H1 (cell line): ENCODE data around the gene MBD4. TPM values are rescaled to one million over a fixed set of nuclear protein-coding genes. Genes with fewer than 3 reads are reported as not detected.

Experiments
- CTCF ChIA-PET: fragments of 300-600 bp; sonication (Branson Sonifier 250); formaldehyde crosslinking; loops from one replicate; lab custom pipeline; 2021; ENCODE audit not compliant: partially characterized antibody; lab: Charles Lee
- POLR2A ChIA-PET: fragments of 300-600 bp; sonication (Branson Sonifier 250); formaldehyde crosslinking; loops from one replicate; lab custom pipeline; 2021; ENCODE audit warnings: inconsistent platforms; ENCODE audit not compliant: partially characterized antibody; lab: Charles Lee
- DNase-seq, 2 experiments: peaks; one replicate each; pipeline versions ENCODE4 v3.0.0 to v3.0.0-alpha.2; 2010 to 2022; ENCODE audit warnings: low spot score in 2 of 2, low read depth in 1 of 2, mixed read lengths in 1 of 2
- FAIRE-seq: peaks from 2 replicates; lab custom pipeline; 2011; peaks lifted over from hg19 to GRCh38; lab: Jason Lieb, UNC
- H2AFZ ChIP-seq: 2 replicates; pipeline ENCODE4 v1.8.1; 2012; ENCODE audit warnings: low read length, inconsistent platforms
- H2AK5ac ChIP-seq: 2 replicates; pipeline ENCODE4 v1.6.1; 2013; ENCODE audit warnings: low read depth, low read length
- H2BK120ac ChIP-seq: replicated peaks from 2 replicates; pipeline ENCODE3; 2013; ENCODE audit warnings: low read depth, low read length, inconsistent platforms
- H2BK12ac ChIP-seq: 2 replicates; pipeline ENCODE4 v1.6.1; 2013; ENCODE audit warnings: low read depth, low read length
- H2BK15ac ChIP-seq: 2 replicates; pipeline ENCODE4 v1.6.1; 2013; ENCODE audit warnings: low read length
- H2BK20ac ChIP-seq: 2 replicates; pipeline ENCODE4 v1.6.1; 2013; ENCODE audit warnings: low read length
- H2BK5ac ChIP-seq: 2 replicates; pipeline ENCODE4 v1.6.1; 2013; ENCODE audit warnings: low read depth, low read length
- H3K14ac ChIP-seq: 2 replicates; pipeline ENCODE4 v1.6.1; 2013; ENCODE audit warnings: inconsistent platforms; ENCODE audit not compliant: insufficient read length
- H3K18ac ChIP-seq: 2 replicates; pipeline ENCODE4 v1.6.1; 2013; ENCODE audit warnings: low read length; ENCODE audit errors: extremely low read depth
- H3K23ac ChIP-seq: 2 replicates; pipeline ENCODE4 v1.6.1; 2013; ENCODE audit warnings: inconsistent platforms; ENCODE audit not compliant: insufficient read length
- H3K23me2 ChIP-seq: 2 replicates; pipeline ENCODE4 v1.6.1; 2013; ENCODE audit warnings: low read depth, low read length
- H3K27ac ChIP-seq: 2 replicates; pipeline ENCODE4 v1.6.1; 2011; ENCODE audit warnings: low read depth, low read length, inconsistent platforms
- H3K27me3 ChIP-seq, 4 experiments: replicated peaks in 1 of 4; 1 replicate in 1 of 4; 2 replicates in 3 of 4; pipeline versions ENCODE4 v1.6.1 to v1.8.1; 2011 to 2013; ENCODE audit warnings: low read length in 3 of 4, mild to moderate bottlenecking in 3 of 4, inconsistent platforms in 2 of 4, mixed read lengths in 2 of 4, moderate library complexity in 1 of 4; ENCODE audit not compliant: control insufficient read depth in 3 of 4, insufficient read depth in 3 of 4; ENCODE audit errors: extremely low read depth in 1 of 4
- H3K36me3 ChIP-seq, 4 experiments: 2 replicates each; pipeline versions ENCODE4 v1.6.1 to v1.8.1; 2011 to 2013; ENCODE audit warnings: mild to moderate bottlenecking in 4 of 4, low read length in 3 of 4, moderate library complexity in 2 of 4, control low read depth in 1 of 4, inconsistent platforms in 1 of 4; ENCODE audit not compliant: insufficient read depth in 4 of 4, control insufficient read depth in 2 of 4
- H3K4ac ChIP-seq: replicated peaks from 2 replicates; pipeline ENCODE3; 2013; ENCODE audit warnings: low read length, low read depth, mixed read lengths, inconsistent platforms; ENCODE audit not compliant: insufficient read length
- H3K4me1 ChIP-seq, 4 experiments: replicated peaks in 1 of 4; 1 replicate in 1 of 4; 2 replicates in 3 of 4; pipeline versions ENCODE4 v1.6.1 to v1.8.1; 2011 to 2013; ENCODE audit warnings: low read length in 3 of 4, inconsistent platforms in 2 of 4, mixed read lengths in 1 of 4; ENCODE audit not compliant: insufficient read depth in 4 of 4, control insufficient read depth in 3 of 4
- H3K4me2 ChIP-seq, 2 experiments: 2 replicates each; pipeline versions ENCODE4 v1.6.1 to v1.8.1; 2011 to 2013; ENCODE audit warnings: low read depth in 2 of 2, low read length in 2 of 2, control low read depth in 1 of 2, inconsistent platforms in 1 of 2, mild to moderate bottlenecking in 1 of 2; ENCODE audit not compliant: insufficient read depth in 1 of 2
- H3K4me3 ChIP-seq, 4 experiments: fragments of 200-600, 300-600 bp in 1 of 4; sonication (generic), shearing (Covaris generic), sonication (Bioruptor Twin) in 1 of 4; 2 replicates each; pipeline versions ENCODE4 v1.5.1 to v1.8.1; 2011 to 2016; ENCODE audit warnings: low read length in 4 of 4, low read depth in 3 of 4, control low read depth in 2 of 4, inconsistent platforms in 2 of 4, mild to moderate bottlenecking in 2 of 4, mixed read lengths in 1 of 4, moderate library complexity in 1 of 4; ENCODE audit not compliant: insufficient read depth in 2 of 4; ENCODE audit errors: extremely low read depth in 1 of 4
- H3K56ac ChIP-seq: replicated peaks from 2 replicates; pipeline ENCODE3; 2013; ENCODE audit warnings: low read depth, mild to moderate bottlenecking, mixed read lengths, low read length, inconsistent platforms; ENCODE audit not compliant: insufficient read length
- H3K79me1 ChIP-seq: 2 replicates; pipeline ENCODE4 v1.6.1; 2013; ENCODE audit warnings: low read depth, low read length, control low read depth
- H3K79me2 ChIP-seq, 2 experiments: 2 replicates each; pipeline versions ENCODE4 v1.6.1 to v1.8.1; 2012 to 2013; ENCODE audit warnings: low read length in 2 of 2, mild to moderate bottlenecking in 2 of 2, inconsistent platforms in 1 of 2; ENCODE audit not compliant: insufficient read depth in 2 of 2, control insufficient read depth in 1 of 2
- H3K9ac ChIP-seq, 4 experiments: replicated peaks in 1 of 4; 1 replicate in 1 of 4; 2 replicates in 3 of 4; pipeline versions ENCODE4 v1.6.1 to v1.8.1; 2011 to 2013; ENCODE audit warnings: low read depth in 3 of 4, low read length in 3 of 4, control low read depth in 2 of 4, mild to moderate bottlenecking in 2 of 4, moderate library complexity in 2 of 4, inconsistent platforms in 1 of 4; ENCODE audit errors: extremely low read depth in 1 of 4
- H3K9me3 ChIP-seq, 2 experiments: 2 replicates each; pipeline versions ENCODE4 v1.6.1 to v1.8.1; 2012 to 2013; ENCODE audit warnings: mild to moderate bottlenecking in 2 of 2, moderate library complexity in 2 of 2, control low read depth in 1 of 2, inconsistent platforms in 1 of 2, low read depth in 1 of 2, low read length in 1 of 2, mixed read lengths in 1 of 2; ENCODE audit not compliant: insufficient read depth in 2 of 2
- H4K20me1 ChIP-seq, 2 experiments: replicated peaks in 1 of 2; 2 replicates each; pipeline versions ENCODE3 to v1.8.1; 2011 to 2013; ENCODE audit warnings: inconsistent platforms in 2 of 2, low read length in 2 of 2, mild to moderate bottlenecking in 1 of 2; ENCODE audit not compliant: insufficient read depth in 2 of 2, control insufficient read depth in 1 of 2
- H4K5ac ChIP-seq: 2 replicates; pipeline ENCODE4 v1.6.1; 2013; ENCODE audit warnings: low read length, low read depth, mixed read lengths, inconsistent platforms; ENCODE audit not compliant: insufficient read length
- H4K8ac ChIP-seq: 2 replicates; pipeline ENCODE4 v1.8.0; 2013; ENCODE audit warnings: mild to moderate bottlenecking, moderate library complexity, low read length, inconsistent platforms; ENCODE audit not compliant: insufficient read depth; ENCODE audit errors: extremely low read depth
- H4K91ac ChIP-seq: replicated peaks from 2 replicates; pipeline ENCODE3; 2013; ENCODE audit warnings: low read length, mixed read lengths, inconsistent platforms; ENCODE audit not compliant: insufficient read length
- BRCA1 ChIP-seq: IDR thresholded peaks from 2 replicates; pipeline ENCODE4 v1.6.1; 2012; ENCODE audit warnings: low read depth, low read length, improper control_type of control experiment
- PHF8 ChIP-seq: fragments of 200-600 bp; sonication (generic); conservative IDR thresholded peaks from 2 replicates; pipeline ENCODE4 v1.7.1; 2012; ENCODE audit warnings: low read depth, mild to moderate bottlenecking, inconsistent platforms, low read length, moderate library complexity
- WGBS, 2 experiments: shearing (Covaris generic) in 1 of 2; methylation state at CpG; one replicate each; pipeline versions ENCODE4 v1.1.6 to v1.1.7; 2013 to 2015; ENCODE audit warnings: low lambda C conversion rate in 2 of 2, mixed read lengths in 2 of 2, inconsistent platforms in 1 of 2, low coverage in 1 of 2, missing lambda C conversion rate in 1 of 2; ENCODE audit not compliant: insufficient replicate concordance in 2 of 2, insufficient coverage in 1 of 2, insufficient read length in 1 of 2; ENCODE audit errors: extremely low coverage in 1 of 2, missing lambda C conversion rate in 1 of 2; 5-methylcytosine and 5-hydroxymethylcytosine counted together
- polyA plus RNA-seq, 7 experiments: library from polyadenylated mRNA; depleted of rRNA in 3 of 7; stranded (reverse) in 5 of 7; unstranded in 2 of 7; fragments of >200 nt in 5 of 7; fragments of 200-250 nt in 2 of 7; gene quantifications; 1 replicate in 5 of 7; 2 replicates in 1 of 7; 4 replicates in 1 of 7; pipeline versions ENCODE4 v1.2.1 to v1.2.3, GENCODE V29; 2011 to 2013; ENCODE audit warnings: missing spikeins in 2 of 7, mixed read lengths in 2 of 7
- total RNA-seq: library from RNA; stranded (reverse); fragmentation: NEBNext Ultra II Directional; extraction: Animal tissue kit (Norgen Biotek cat#: 25700); gene quantifications from 2 replicates; pipeline ENCODE4 v1.2.1, GENCODE V29; 2021

Gene MBD4
- total and polyA plus RNA-seq, 2 of the 8 experiments (the other 6 are each of a cell fraction or from before 2014, with no cell fraction given), result 11.2 to 35.8 TPM

GRCh38 chr3:129410971-129411370, 28.8 kb downstream of the MBD4 start:
- Histone ChIP-seq H3K79me2 (no peaks in the 10 kb centered on the region), H4K5ac (no peak overlapping the region), H2BK120ac (no peak overlapping the region), H3K36me3 (no peaks in the 10 kb centered on the region; a peak in 1 of 8 replicates), H2AK5ac (no peak overlapping the region), H3K27me3 (no peaks in the 10 kb centered on the region; a peak in 1 of 7 replicates), H3K27ac (no peak overlapping the region), H3K79me1 (no peaks in the 10 kb centered on the region), H4K8ac (no peak overlapping the region), H3K23me2 (no peaks in the 10 kb centered on the region; the same call in 1 of the 2 replicates), H3K4ac (no peak overlapping the region), H3K4me2 (no peak overlapping the region), H3K9ac (no peak overlapping the region), H4K20me1 (peaks cover 0 to 3% of the 10 kb centered on the region in 2 experiments), H3K18ac (no peak overlapping the region), H3K14ac (no peak overlapping the region), H2BK5ac (no peak overlapping the region), H3K4me1 (no peaks in the 10 kb centered on the region), H2BK12ac (no peak overlapping the region; the same call in 1 of the 2 replicates), H3K56ac (no peak overlapping the region), H3K23ac (no peak overlapping the region), H2BK15ac (no peak overlapping the region), H3K9me3 (no peaks in the 10 kb centered on the region), H2AFZ (no peak overlapping the region), H4K91ac (no peak overlapping the region), H2BK20ac (no peak overlapping the region), H3K4me3 (no peak overlapping the region)
- 87% methylated on average over 17 of the region's 17 CpGs; no CpG with 5 or more reads in 1 of the 2 experiments for WGBS, 2 experiments
- ChIA-PET CTCF (interaction anchor here (0.7 to 3.5 kb wide), 4 partner anchors 9 to 59 kb away, joined by 3 to 16 read pairs (median 10); no protein-coding TSS in a partner anchor), POLR2A (interaction anchor here (0.9 to 1.2 kb wide), 2 partner anchors 9 to 17 kb away, joined by 3 read pairs; no protein-coding TSS in a partner anchor)
- no peak for FAIRE-seq
- TF ChIP-seq PHF8 (no peak), BRCA1 (no peak)
- DNase-seq, result no peak
